Measurements from ENCODE around the gene UST.
"Not testable (repeated sequence)": the region's sequence is repeated elsewhere in the genome, so short reads cannot be mapped to it uniquely, and the experiment has no call there.

Gene UST

DNA sequence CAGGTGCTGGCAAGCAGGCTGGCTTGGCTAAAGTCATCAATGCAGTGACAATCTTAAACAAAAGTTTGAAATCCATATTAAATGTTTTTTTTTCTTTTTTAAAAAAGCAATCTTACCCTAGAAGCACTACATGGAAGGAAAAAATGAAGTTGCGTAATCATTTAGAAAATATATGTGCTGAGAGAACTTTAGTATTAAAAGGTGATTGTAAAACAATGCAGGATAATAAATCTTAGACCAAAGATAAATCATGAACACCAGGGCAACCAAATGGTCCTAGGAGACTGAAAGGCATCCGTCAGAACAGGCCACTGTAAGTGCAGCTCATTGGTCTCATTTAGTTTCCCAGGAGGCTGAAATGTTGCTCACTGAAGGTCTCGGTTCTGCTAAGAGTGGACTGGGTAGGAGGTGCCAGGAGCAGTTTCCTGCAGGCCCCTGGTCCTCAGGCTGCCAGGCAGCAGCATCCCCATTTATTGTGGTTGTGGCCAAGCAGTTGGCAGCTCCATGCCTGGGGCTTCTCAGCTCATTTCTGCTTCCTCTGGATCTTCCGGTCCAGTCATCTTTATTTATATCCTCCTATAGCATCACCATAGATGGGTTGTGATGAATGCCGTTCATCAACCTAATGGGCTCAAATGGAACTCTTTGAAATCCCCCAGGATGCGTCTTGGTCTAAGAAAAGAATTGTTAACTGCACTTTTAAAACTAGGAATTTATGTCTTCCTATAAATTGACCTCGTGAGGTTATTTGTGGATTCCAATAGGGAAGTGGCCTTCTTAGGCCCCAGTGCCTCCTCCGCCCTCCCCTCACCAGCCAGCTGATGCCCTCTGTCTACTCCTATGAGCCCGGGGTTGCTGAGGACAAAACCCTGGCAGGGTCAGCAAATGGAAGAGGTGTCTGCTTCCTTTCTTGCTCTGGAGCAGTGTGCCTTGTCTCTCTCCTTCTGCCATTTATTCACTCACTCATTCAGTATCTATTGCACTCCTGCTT is 269.0 kb downstream of the UST start:
- DNase-seq: no peak

GRCh38 chr6:149016716-149017115 is 269.9 kb downstream of the UST start:
- DNase-seq: no peak

- no peak for DNase-seq
Measured at GRCh38 chr6:149020319-149020718, 273.5 kb downstream of the UST start.

- DNase-seq: no peak
Measured at GRCh38 chr6:149024361-149024760, 277.5 kb downstream of the UST start.

DNA sequence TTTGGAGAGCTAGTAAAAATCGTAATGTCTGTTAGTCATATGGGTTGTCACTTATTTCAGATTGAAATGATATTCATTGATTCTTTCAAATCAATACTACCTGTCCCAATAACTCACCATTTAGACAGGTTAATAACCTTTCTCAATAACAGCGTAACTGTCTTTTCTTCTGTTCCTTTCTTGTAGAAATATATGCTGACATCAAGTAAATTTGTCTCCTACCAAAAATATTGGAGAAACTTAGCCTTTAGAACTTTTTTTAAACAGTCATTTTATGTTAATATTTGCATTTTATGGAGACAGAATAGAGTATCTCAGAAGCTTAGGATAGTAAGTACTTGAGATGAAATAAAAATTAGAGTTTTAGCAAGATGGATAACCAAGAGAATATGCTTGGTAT is 278.2 kb downstream of the UST start:
- DNase-seq: no peak

DNA sequence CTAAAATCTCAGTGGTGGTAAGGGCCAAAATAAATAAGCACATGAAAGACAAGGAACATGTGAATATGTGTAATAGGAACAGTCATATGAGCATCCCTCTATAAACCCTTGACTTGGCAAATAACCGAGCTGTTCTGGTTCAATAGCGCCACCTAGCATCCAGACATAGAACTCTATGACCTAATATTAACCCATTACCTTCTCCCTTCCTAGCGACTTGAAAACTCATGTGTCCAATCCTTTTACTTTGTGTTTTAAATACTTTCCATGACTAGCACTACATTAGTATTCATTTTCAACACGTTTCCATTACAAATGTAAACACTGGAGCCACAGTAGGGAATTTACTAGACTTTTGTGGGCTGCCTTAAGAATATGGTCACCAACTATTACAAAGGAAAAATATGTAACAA is 279.7 kb downstream of the UST start:
- no peak for DNase-seq

GRCh38 chr6:149027484-149027883 is 280.7 kb downstream of the UST start:
- DNase-seq: no peak

- DNase-seq: peak; percentile 64
Measured at GRCh38 chr6:149028767-149029405, 282.1 kb downstream of the UST start.

- no peak for DNase-seq
Measured at GRCh38 chr6:149031201-149031858, 284.5 kb downstream of the UST start.

DNA sequence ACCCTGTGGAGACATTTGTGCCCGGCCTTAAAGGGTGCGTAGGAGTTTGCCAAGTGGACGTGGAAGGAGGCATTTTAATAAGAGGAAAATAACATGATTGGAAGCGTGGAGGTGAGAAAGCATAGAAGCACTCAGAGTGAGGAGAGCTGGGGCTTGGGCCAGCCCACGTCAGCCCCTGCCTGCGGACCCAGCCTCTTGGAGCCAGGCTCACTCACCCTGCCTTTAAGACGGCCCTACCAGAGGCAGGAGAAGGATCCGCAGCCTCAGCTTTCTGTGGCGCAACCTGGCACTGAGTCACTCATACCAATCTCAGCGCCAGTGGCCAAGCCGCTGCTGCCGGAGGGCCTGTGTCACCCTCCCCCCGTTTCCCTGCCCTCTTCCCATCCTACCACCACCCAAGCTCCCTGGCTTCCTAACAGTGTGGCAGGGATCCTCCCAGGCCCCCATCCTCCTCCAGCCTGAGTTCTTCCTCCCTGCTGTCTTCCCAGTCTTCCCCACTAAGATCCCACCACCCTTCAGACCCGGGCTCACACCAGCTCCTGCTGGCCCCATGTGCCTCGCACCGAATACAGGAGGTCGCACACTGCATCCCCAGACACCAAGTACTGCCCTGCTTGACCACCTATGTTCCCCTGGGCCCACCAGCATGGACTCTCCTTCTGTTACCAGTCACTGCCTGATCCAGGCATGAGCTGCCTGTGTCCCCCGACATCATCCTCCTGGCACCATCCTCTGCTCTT is 285.2 kb downstream of the UST start:
- DNase-seq: no peak

DNA sequence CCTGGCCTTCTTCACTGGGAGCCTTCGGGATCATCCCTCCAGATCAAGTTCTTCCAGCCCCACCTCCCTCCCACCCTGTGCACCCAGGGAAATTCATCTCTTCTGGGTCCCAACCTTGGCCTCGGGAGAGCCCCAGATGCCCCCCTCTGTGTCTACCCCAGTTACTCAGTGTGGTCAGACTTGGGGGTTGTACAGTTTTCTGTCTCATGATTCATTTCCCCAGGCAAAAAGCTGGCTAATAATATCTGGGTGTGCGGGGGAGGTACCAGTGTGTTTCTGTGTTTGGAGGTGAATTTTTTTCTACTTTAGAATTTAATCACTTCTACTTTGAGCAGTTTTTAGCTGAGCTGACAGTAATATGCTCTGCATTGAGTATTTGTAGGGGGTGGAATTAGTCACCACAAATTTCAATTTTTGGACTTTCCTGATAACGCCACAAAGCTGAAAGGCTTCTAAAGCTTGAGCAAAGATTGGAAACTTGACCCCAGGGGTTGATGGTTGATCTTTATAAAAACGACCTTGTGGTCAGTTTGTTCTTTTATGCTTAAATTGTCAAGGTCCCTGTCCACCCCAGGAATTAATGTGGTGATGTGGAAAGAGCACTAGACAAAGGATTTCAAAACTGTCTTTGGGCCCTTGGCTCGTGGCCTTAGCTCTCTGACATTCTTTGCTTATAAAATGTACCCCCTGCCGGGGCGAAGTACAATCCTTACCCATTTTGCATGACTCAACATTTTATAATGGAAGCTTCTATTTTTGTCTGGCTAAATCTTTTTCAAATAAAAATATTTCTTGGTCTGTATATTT is 286.0 kb downstream of the UST start:
- DNase-seq: no peak

GRCh38 chr6:149033454-149033853 is 286.6 kb downstream of the UST start:
- no peak for DNase-seq

DNA sequence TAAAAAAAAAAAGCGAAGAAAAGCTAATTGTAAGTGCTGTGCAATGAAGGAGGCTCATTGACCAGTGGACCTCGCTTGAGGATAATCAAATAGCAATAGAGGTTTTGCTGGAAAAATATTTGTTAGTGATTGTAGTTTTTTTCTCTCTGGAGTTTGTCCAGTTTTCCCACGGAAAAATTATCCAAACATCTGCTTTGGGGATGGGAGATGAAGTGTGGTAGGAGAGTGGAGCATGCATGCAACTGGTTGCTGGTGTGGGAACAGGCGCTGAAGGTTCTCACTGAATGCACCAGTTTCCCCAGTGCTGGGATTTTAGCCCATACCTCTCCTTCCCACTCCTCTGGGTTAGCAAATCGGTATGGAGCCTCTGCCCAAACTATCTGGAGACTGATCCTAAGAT is 288.9 kb downstream of the UST start:
- DNase-seq: no peak

- DNase-seq: peak; percentile 86
Measured at GRCh38 chr6:149037051-149037671, 290.3 kb downstream of the UST start.

DNA sequence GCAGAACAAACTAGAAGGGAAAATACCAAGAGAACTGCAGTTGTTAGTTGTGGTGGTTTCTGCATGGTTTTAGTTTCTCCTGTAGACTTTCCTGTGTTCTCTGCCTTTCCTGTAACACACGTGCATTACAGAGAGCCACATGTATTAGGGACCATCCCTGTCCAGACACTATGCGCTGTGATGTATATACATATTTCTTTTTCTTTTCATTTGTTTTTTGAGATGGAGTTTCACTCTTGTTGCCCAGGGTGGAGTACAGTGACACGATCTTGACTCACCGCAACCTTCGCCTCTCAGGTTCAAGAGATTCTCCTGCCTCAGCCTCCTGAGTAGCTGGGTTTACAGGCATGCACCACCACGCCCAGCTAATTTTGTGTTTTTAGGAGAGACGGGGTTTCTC is 292.2 kb downstream of the UST start:
- DNase-seq: not testable (repeated sequence)

- DNase-seq: no peak
Measured at GRCh38 chr6:149041953-149042352, 295.1 kb downstream of the UST start.

GRCh38 chr6:149043476-149044130 is 296.8 kb downstream of the UST start:
- peak; percentile 75 for DNase-seq

- DNase-seq: no peak
Measured at GRCh38 chr6:149044528-149044927, 297.7 kb downstream of the UST start.

DNA sequence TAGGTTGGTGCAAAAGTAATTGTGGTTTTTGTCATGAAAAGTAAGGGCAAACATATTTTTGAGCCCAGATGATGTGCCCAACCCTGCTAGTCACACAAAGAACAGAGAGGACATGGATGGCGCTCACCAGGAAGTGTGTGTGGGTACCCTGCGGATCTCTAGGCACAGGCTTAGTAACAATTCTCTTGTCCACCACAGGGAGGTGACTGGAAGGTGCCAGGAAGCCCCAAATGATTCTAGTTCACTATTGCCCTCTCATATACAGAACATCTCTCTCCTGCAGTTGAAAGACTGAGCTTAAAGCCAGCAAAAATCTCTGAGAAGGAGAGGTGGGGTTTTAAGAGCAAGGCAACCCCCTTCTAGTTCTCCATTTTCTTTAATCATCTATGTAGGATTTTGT is 298.6 kb downstream of the UST start:
- DNase-seq: no peak

- DNase-seq: no peak
Measured at GRCh38 chr6:149046164-149046821, 299.5 kb downstream of the UST start.
